Trophoblast cell (in vitro differentiated cells and primary cell): ENCODE results near the gene PAXX.

Experiments used
- DNase-seq, 2 donors: peaks; one replicate each; pipeline ENCODE4 v3.0.0-alpha.2; 2016
- H2AFZ ChIP-seq: 2 replicates; pipeline ENCODE4 v1.6.1; 2013; ENCODE audit warnings: low read length, moderate library complexity, mild to moderate bottlenecking; ENCODE audit not compliant: insufficient read depth, poor library complexity
- H2AK5ac ChIP-seq: 2 replicates; pipeline ENCODE4 v1.6.1; 2013; ENCODE audit warnings: mild to moderate bottlenecking, low read length
- H2BK120ac ChIP-seq: 2 replicates; pipeline ENCODE4 v1.6.1; 2013; ENCODE audit warnings: low read length, mild to moderate bottlenecking, moderate library complexity; ENCODE audit not compliant: insufficient read depth, poor library complexity
- H2BK12ac ChIP-seq: 2 replicates; pipeline ENCODE4 v1.6.1; 2013; ENCODE audit warnings: mild to moderate bottlenecking, low read length, moderate library complexity
- H2BK5ac ChIP-seq: 2 replicates; pipeline ENCODE4 v1.6.1; 2013; ENCODE audit warnings: low read length, low read depth, moderate library complexity, mild to moderate bottlenecking; ENCODE audit not compliant: poor library complexity
- H3K14ac ChIP-seq: 2 replicates; pipeline ENCODE4 v1.6.1; 2013; ENCODE audit warnings: mild to moderate bottlenecking, low read length
- H3K18ac ChIP-seq: 2 replicates; pipeline ENCODE4 v1.6.1; 2013; ENCODE audit warnings: mild to moderate bottlenecking, low read length
- H3K23ac ChIP-seq: 2 replicates; pipeline ENCODE4 v1.6.1; 2013; ENCODE audit warnings: low read length
- H3K27ac ChIP-seq: 2 replicates; pipeline ENCODE4 v1.5.1; 2013; ENCODE audit warnings: low read depth, mild to moderate bottlenecking, inconsistent platforms, low read length, moderate library complexity
- H3K27me3 ChIP-seq: 2 replicates; pipeline ENCODE4 v1.6.1; 2013; ENCODE audit warnings: inconsistent platforms, mild to moderate bottlenecking, low read length, moderate library complexity; ENCODE audit not compliant: insufficient read depth
- H3K36me3 ChIP-seq, 2 experiments: 1 replicate in 1 of 2; 2 replicates in 1 of 2; pipeline ENCODE4 v1.6.1; 2013; ENCODE audit warnings: low read length in 2 of 2, mild to moderate bottlenecking in 2 of 2, moderate library complexity in 1 of 2; ENCODE audit not compliant: insufficient read depth in 2 of 2, control insufficient read depth in 1 of 2
- H3K4ac ChIP-seq: 2 replicates; pipeline ENCODE4 v1.6.1; 2013; ENCODE audit warnings: low read depth, mild to moderate bottlenecking, low read length, moderate library complexity
- H3K4me1 ChIP-seq, 2 experiments: 1 replicate in 1 of 2; 2 replicates in 1 of 2; pipeline ENCODE4 v1.6.1; 2013; ENCODE audit warnings: low read length in 2 of 2, mild to moderate bottlenecking in 2 of 2, moderate library complexity in 1 of 2; ENCODE audit not compliant: insufficient read depth in 2 of 2, control insufficient read depth in 1 of 2
- H3K4me2 ChIP-seq: 2 replicates; pipeline ENCODE4 v1.6.1; 2013; ENCODE audit warnings: inconsistent platforms, mild to moderate bottlenecking, low read length, moderate library complexity
- H3K4me3 ChIP-seq: 2 replicates; pipeline ENCODE4 v1.5.1; 2013; ENCODE audit warnings: mild to moderate bottlenecking, low read depth, low read length, inconsistent platforms
- H3K79me1 ChIP-seq: one replicate; pipeline ENCODE4 v1.6.1; 2013; ENCODE audit warnings: low read length
- H3K79me2 ChIP-seq: 2 replicates; pipeline ENCODE4 v1.6.1; 2013; ENCODE audit warnings: low read length, mild to moderate bottlenecking; ENCODE audit not compliant: control insufficient read depth, insufficient read depth, poor library complexity
- H3K9ac ChIP-seq: 2 replicates; pipeline ENCODE4 v1.6.1; 2013; ENCODE audit warnings: mild to moderate bottlenecking, low read length
- H3K9me3 ChIP-seq: 2 replicates; pipeline ENCODE4 v1.6.1; 2013; ENCODE audit warnings: low read depth, mild to moderate bottlenecking, control low read depth, inconsistent platforms, low read length; ENCODE audit not compliant: insufficient read depth
- H4K12ac ChIP-seq: 2 replicates; pipeline ENCODE4 v1.6.1; 2013; ENCODE audit warnings: low read depth, mild to moderate bottlenecking, low read length, moderate library complexity
- H4K8ac ChIP-seq: 2 replicates; pipeline ENCODE4 v1.6.1; 2013; ENCODE audit warnings: low read depth, mild to moderate bottlenecking, low read length, moderate library complexity
- H4K91ac ChIP-seq: one replicate; pipeline ENCODE4 v1.6.1; 2013; ENCODE audit warnings: low read depth, mild to moderate bottlenecking, low read length, moderate library complexity
- WGBS: extraction: QIAGEN DNeasy Blood & Tissue Kit; methylation state at CpG from one replicate; pipeline ENCODE4 v1.1.7; 2013; ENCODE audit warnings: missing lambda C conversion rate; ENCODE audit not compliant: insufficient read length, insufficient coverage; ENCODE audit errors: extremely low coverage; 5-methylcytosine and 5-hydroxymethylcytosine counted together

Gene PAXX

GRCh38 chr9:136995772-136996311 lies 3.6 kb downstream of the PAXX start:
- Histone ChIP-seq H3K27me3 (no peaks in the 10 kb centered on the region), H4K8ac (peak overlapping the region; percentile 84), H3K79me1 (peaks cover 46% of the 10 kb centered on the region), H3K79me2 (peaks cover 15% of the 10 kb centered on the region), H2AK5ac (peak overlapping the region; percentile 96), H2AFZ (peak overlapping the region; percentile 30), H3K9ac (peak overlapping the region; percentile 19), H3K14ac (peak overlapping the region; percentile 86), H3K23ac (no peak overlapping the region), H3K4ac (peak overlapping the region; percentile 61), H4K91ac (peak overlapping the region; percentile 88), H2BK120ac (peak overlapping the region; percentile 57), H3K4me3 (no peak overlapping the region), H4K12ac (peak overlapping the region; percentile 80), H2BK5ac (peak overlapping the region; percentile 83), H3K4me1 (peaks cover 44 to 60% of the 10 kb centered on the region in 2 experiments), H3K27ac (peak overlapping the region; percentile 63), H3K9me3 (no peaks in the 10 kb centered on the region), H3K36me3 (peaks cover 15 to 21% of the 10 kb centered on the region in 2 experiments), H3K4me2 (peak overlapping the region; percentile 57), H2BK12ac (peak overlapping the region; percentile 79), H3K18ac (peak overlapping the region; percentile 83)
- DNase-seq: no peak
- no CpG with 5 or more reads among the region's 12 CpGs for WGBS

GRCh38 chr9:136996361-136997292 lies 4.4 kb downstream of the PAXX start, which contains the start of gene CLIC3:
Gene CLIC3, minus strand, starts transcription at chr9:136996568. Its CDS starts 25 bp downstream, at chr9:136996543.
- Histone ChIP-seq H3K36me3 (peaks cover 15 to 21% of the 10 kb centered on the region in 2 experiments), H3K79me2 (peaks cover 15% of the 10 kb centered on the region), H4K8ac (peak within 1 kb of the TSS; percentile 84), H3K9me3 (no peaks in the 10 kb centered on the region), H3K79me1 (peaks cover 46% of the 10 kb centered on the region), H4K91ac (peak within 1 kb of the TSS; percentile 89), H3K4me2 (peak within 1 kb of the TSS; percentile 57), H3K27ac (peak within 1 kb of the TSS; percentile 63), H2BK12ac (peak within 1 kb of the TSS; percentile 85), H3K18ac (peak within 1 kb of the TSS; percentile 86), H4K12ac (peak within 1 kb of the TSS; percentile 80), H3K27me3 (no peaks in the 10 kb centered on the region), H3K4me1 (peaks cover 44 to 60% of the 10 kb centered on the region in 2 experiments), H3K9ac (peak within 1 kb of the TSS; percentile 19), H2BK5ac (peak within 1 kb of the TSS; percentile 83), H3K4me3 (peak within 1 kb of the TSS; percentile 17), H3K14ac (peak within 1 kb of the TSS; percentile 86), H3K4ac (peak within 1 kb of the TSS; percentile 61), H3K23ac (no peak within 1 kb of the TSS), H2AK5ac (peak within 1 kb of the TSS; percentile 96), H2BK120ac (peak within 1 kb of the TSS; percentile 80), H2AFZ (peak within 1 kb of the TSS; percentile 56)
- DNase-seq: peak; percentile 87 to 92
- WGBS: no CpG with 5 or more reads among the region's 35 CpGs

GRCh38 chr9:136997371-136997770 lies 5.1 kb downstream of the PAXX start:
- H4K8ac ChIP-seq: peak overlapping the region; percentile 32
- no CpG with 5 or more reads among the region's 10 CpGs for WGBS
- H3K4me1 ChIP-seq: peaks cover 44 to 60% of the 10 kb centered on the region in 2 experiments

GRCh38 chr9:136997830-136998234 lies 5.6 kb downstream of the PAXX start:
- Histone ChIP-seq H2AK5ac (peak overlapping the region; percentile 96), H3K4me3 (no peak overlapping the region), H4K12ac (no peak overlapping the region), H2AFZ (no peak overlapping the region), H4K8ac (peak overlapping the region; percentile 32), H3K4me2 (no peak overlapping the region), H3K27ac (peak overlapping the region; percentile 9), H3K27me3 (no peaks in the 10 kb centered on the region), H3K79me1 (peaks cover 37% of the 10 kb centered on the region), H2BK120ac (peak overlapping the region; percentile 92), H3K4me1 (peaks cover 44 to 58% of the 10 kb centered on the region in 2 experiments), H4K91ac (peak overlapping the region; percentile 89), H3K23ac (no peak overlapping the region), H2BK12ac (peak overlapping the region; percentile 85), H3K9ac (no peak overlapping the region), H3K79me2 (peaks cover 11% of the 10 kb centered on the region), H3K18ac (peak overlapping the region; percentile 86), H3K4ac (peak overlapping the region; percentile 17), H3K36me3 (peaks cover 15 to 21% of the 10 kb centered on the region in 2 experiments), H3K9me3 (no peaks in the 10 kb centered on the region), H3K14ac (peak overlapping the region; percentile 85), H2BK5ac (peak overlapping the region; percentile 79)
- DNase-seq: no peak
- WGBS: no CpG with 5 or more reads among the region's 18 CpGs

More at GRCh38 chr9:136997371-136997770, 5.1 kb downstream of the PAXX start:
- Histone ChIP-seq H2BK120ac (peak overlapping the region; percentile 80), H3K9ac (no peak overlapping the region), H3K4me2 (peak overlapping the region; percentile 57), H3K14ac (peak overlapping the region; percentile 85), H4K91ac (peak overlapping the region; percentile 89), H3K79me1 (peaks cover 42% of the 10 kb centered on the region), H2AFZ (peak overlapping the region; percentile 11), H2BK12ac (peak overlapping the region; percentile 85), H2AK5ac (peak overlapping the region; percentile 96), H3K27ac (peak overlapping the region; percentile 48), H4K12ac (peak overlapping the region; percentile 68), H3K4me3 (no peak overlapping the region), H3K23ac (no peak overlapping the region), H3K9me3 (no peaks in the 10 kb centered on the region), H2BK5ac (peak overlapping the region; percentile 79), H3K36me3 (peaks cover 15 to 21% of the 10 kb centered on the region in 2 experiments), H3K27me3 (no peaks in the 10 kb centered on the region), H3K4ac (peak overlapping the region; percentile 29), H3K79me2 (peaks cover 14% of the 10 kb centered on the region), H3K18ac (peak overlapping the region; percentile 86)
- DNase-seq: no peak
